Mesenchymal stem cell (in vitro differentiated cells and primary cell): Measurements from ENCODE around the gene BCAR1.
A peak's percentile ranks its signal among the peaks of the same experiment; 100 is the strongest.

Source experiments
- DNase-seq: peaks from one replicate; pipeline ENCODE4 v3.0.0-alpha.2; 2013
- H2AFZ ChIP-seq: one replicate; pipeline ENCODE4 v1.6.1; 2013; ENCODE audit warnings: low read depth, mild to moderate bottlenecking, control low read depth, inconsistent platforms, low read length, moderate library complexity
- H2AK5ac ChIP-seq: 2 replicates; pipeline ENCODE4 v1.6.1; 2013; ENCODE audit warnings: low read length, moderate library complexity, mild to moderate bottlenecking, inconsistent platforms; ENCODE audit not compliant: severe bottlenecking
- H2BK120ac ChIP-seq: one replicate; pipeline ENCODE4 v1.6.1; 2013; ENCODE audit warnings: low read depth, mild to moderate bottlenecking, inconsistent platforms, low read length, moderate library complexity
- H2BK12ac ChIP-seq, 2 experiments: one replicate each; pipeline ENCODE4 v1.6.1; 2013; ENCODE audit warnings: inconsistent platforms in 2 of 2, low read length in 2 of 2, mild to moderate bottlenecking in 2 of 2, moderate library complexity in 2 of 2, control low read depth in 1 of 2
- H2BK15ac ChIP-seq: one replicate; pipeline ENCODE4 v1.6.1; 2013; ENCODE audit warnings: mild to moderate bottlenecking, low read depth, inconsistent platforms; ENCODE audit not compliant: poor library complexity, severe bottlenecking
- H2BK5ac ChIP-seq: 2 replicates; pipeline ENCODE4 v1.6.1; 2013; ENCODE audit warnings: low read depth, mild to moderate bottlenecking, low read length, control low read depth, inconsistent platforms; ENCODE audit not compliant: poor library complexity, severe bottlenecking
- H3K14ac ChIP-seq, 2 experiments: one replicate each; pipeline ENCODE4 v1.6.1; 2013; ENCODE audit warnings: inconsistent platforms in 2 of 2, low read length in 2 of 2, control low read depth in 1 of 2, mild to moderate bottlenecking in 1 of 2, moderate library complexity in 1 of 2
- H3K18ac ChIP-seq, 2 experiments: one replicate each; pipeline ENCODE4 v1.6.1; 2013; ENCODE audit warnings: inconsistent platforms in 2 of 2, low read length in 2 of 2, control low read depth in 1 of 2, low read depth in 1 of 2, mild to moderate bottlenecking in 1 of 2
- H3K23ac ChIP-seq, 2 experiments: one replicate each; pipeline ENCODE4 v1.6.1; 2013; ENCODE audit warnings: inconsistent platforms in 2 of 2, low read length in 2 of 2, mild to moderate bottlenecking in 2 of 2, moderate library complexity in 2 of 2, control low read depth in 1 of 2
- H3K27ac ChIP-seq: 2 replicates; pipeline ENCODE4 v1.5.1; 2013; ENCODE audit warnings: mild to moderate bottlenecking, moderate library complexity, low read length, control low read depth, inconsistent platforms; ENCODE audit not compliant: poor library complexity, severe bottlenecking
- H3K27me3 ChIP-seq, 2 experiments: 2 replicates each; pipeline versions ENCODE4 v1.6.1 to v1.7.0; 2013; ENCODE audit warnings: low read length in 2 of 2, mild to moderate bottlenecking in 2 of 2, moderate library complexity in 2 of 2, control low read depth in 1 of 2, inconsistent platforms in 1 of 2; ENCODE audit not compliant: control insufficient read depth in 1 of 2, insufficient read depth in 1 of 2
- H3K36me3 ChIP-seq, 2 experiments: 2 replicates each; pipeline versions ENCODE4 v1.6.1 to v1.7.0; 2013; ENCODE audit warnings: low read length in 2 of 2, control low read depth in 1 of 2, inconsistent platforms in 1 of 2, low read depth in 1 of 2, mild to moderate bottlenecking in 1 of 2; ENCODE audit not compliant: insufficient read depth in 2 of 2, control insufficient read depth in 1 of 2
- H3K4ac ChIP-seq, 2 experiments: one replicate each; pipeline ENCODE4 v1.6.1; 2013; ENCODE audit warnings: inconsistent platforms in 2 of 2, low read length in 2 of 2, mild to moderate bottlenecking in 2 of 2, moderate library complexity in 2 of 2, control low read depth in 1 of 2, low read depth in 1 of 2
- H3K4me1 ChIP-seq: 2 replicates; pipeline ENCODE4 v1.6.1; 2013; ENCODE audit warnings: low read depth, low read length, control low read depth; ENCODE audit not compliant: control insufficient read depth, insufficient read depth
- H3K4me2 ChIP-seq: 2 replicates; pipeline ENCODE4 v1.6.1; 2013; ENCODE audit warnings: low read length, mild to moderate bottlenecking, inconsistent platforms; ENCODE audit not compliant: poor library complexity, severe bottlenecking
- H3K4me3 ChIP-seq, 2 experiments: 2 replicates each; pipeline versions ENCODE4 v1.5.1 to v1.7.0; 2013; ENCODE audit warnings: low read length in 2 of 2, mild to moderate bottlenecking in 2 of 2, control low read depth in 1 of 2, low read depth in 1 of 2; ENCODE audit not compliant: insufficient read depth in 1 of 2
- H3K79me1 ChIP-seq: replicated peaks from 2 replicates; pipeline ENCODE4 v1.6.1; 2013; ENCODE audit warnings: mild to moderate bottlenecking, control low read depth, low read length, inconsistent platforms; ENCODE audit not compliant: poor library complexity, severe bottlenecking
- H3K9ac ChIP-seq: 2 replicates; pipeline ENCODE4 v1.7.0; 2013; ENCODE audit warnings: mild to moderate bottlenecking, low read length, moderate library complexity
- H3K9me3 ChIP-seq: 2 replicates; pipeline ENCODE4 v1.7.0; 2013; ENCODE audit warnings: mild to moderate bottlenecking, low read length; ENCODE audit not compliant: control insufficient read depth
- H4K8ac ChIP-seq: one replicate; pipeline ENCODE4 v1.6.1; 2013; ENCODE audit warnings: inconsistent platforms, mild to moderate bottlenecking, low read length, moderate library complexity
- H4K91ac ChIP-seq: one replicate; pipeline ENCODE4 v1.6.1; 2013; ENCODE audit warnings: mild to moderate bottlenecking, low read length, inconsistent platforms
- WGBS: methylation state at CpG from one replicate; pipeline ENCODE4 v1.1.7; 2013; ENCODE audit warnings: mixed read lengths; 5-methylcytosine and 5-hydroxymethylcytosine counted together

BCAR1 gene

DNA sequence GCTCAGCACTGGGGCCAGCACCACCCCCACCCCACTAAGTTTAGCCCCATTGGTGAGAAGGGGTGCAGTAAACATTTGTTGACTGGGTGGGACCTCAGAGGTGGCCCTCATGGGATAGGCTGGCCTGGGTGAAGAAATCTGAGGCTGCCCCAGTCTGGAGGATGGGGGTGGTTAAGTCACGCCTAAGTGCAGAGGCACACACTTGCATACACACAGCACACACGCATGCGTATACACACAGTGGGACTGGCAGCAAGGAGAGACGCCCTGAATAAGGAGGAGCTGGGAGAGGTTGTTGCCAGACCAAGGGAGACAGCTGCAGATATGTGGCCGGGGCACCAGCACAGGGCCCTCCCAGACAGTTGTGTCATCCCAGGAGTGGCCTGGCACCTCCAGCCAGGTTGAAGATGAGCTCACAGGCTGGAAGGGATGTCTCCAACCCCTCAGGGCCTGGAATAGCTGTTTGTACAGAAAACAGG, 3.0 kb upstream of the BCAR1 start:
- H3K23ac ChIP-seq: no peak overlapping the region
- H2BK12ac ChIP-seq: peak overlapping the region; percentile 45 to 95
- 4% methylated on average over 3 of the region's 5 CpGs for WGBS

DNA sequence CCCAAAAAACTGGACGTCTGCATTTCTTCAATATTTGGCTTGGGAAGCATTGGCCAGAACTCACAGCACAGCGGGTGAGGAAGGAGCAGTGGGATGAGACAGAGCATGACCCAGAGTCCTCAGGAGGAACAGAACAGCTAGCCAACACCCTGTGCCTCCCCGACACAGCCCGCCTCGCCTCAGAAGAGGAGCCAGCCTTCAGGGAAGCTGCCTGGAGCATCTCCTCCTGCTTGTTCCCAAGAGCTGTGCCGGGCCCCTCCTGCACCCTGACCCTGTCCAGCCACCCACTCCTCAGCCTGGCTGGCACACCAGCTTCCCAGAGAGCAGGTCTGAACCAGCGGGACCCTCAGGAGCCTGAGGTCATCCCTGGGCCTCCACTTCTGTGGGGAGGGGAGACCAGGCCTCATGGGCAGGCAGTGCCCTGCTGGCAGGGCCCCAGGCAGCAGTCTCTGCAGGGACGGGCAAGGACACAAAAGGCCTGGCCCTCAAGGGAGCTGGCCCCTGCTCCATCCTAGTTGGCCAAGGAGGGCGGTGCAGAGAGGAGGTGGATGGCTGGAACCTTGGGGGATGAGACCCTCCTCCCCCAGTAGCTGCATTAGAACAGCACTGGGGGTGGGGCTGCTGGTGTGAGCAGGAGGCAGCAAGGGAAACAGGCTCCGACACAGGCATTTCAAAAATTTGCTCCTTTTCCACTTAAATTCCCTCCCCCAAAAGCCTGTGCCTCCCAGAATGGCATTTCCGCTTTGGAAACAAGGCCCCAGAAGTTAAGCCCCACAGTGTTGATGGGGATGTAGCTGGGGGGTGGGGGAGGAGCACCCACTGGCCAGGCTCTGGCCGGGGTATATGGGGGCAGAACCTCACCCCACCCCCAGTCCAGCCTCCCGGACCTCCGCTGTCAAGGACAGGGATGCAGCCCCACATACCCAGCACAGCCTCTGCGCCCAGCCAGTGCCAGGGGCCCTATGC, 1.8 kb upstream of the BCAR1 start:
- Histone ChIP-seq H3K27me3 (no peaks in the 10 kb centered on the region), H2BK15ac (peak overlapping the region; percentile 95), H3K4me3 (peak overlapping the region; percentile 34 to 56), H3K27ac (peak overlapping the region; percentile 98), H2AK5ac (peak overlapping the region; percentile 100), H4K8ac (peak overlapping the region; percentile 100), H3K23ac (peak overlapping the region; percentile 25 to 92), H4K91ac (peak overlapping the region; percentile 100), H3K14ac (peak overlapping the region; percentile 9 to 75), H2BK5ac (peak overlapping the region; percentile 92), H2BK12ac (peak overlapping the region; percentile 98 to 100), H3K79me1 (no peaks in the 10 kb centered on the region), H3K9ac (peak overlapping the region; percentile 75), H3K4ac (peak overlapping the region; percentile 96 to 100), H3K4me2 (peak overlapping the region; percentile 66), H3K9me3 (no peaks in the 10 kb centered on the region), H3K18ac (peak overlapping the region; percentile 99), H2BK120ac (peak overlapping the region; percentile 98), H3K4me1 (peaks cover 79% of the 10 kb centered on the region), H2AFZ (no peak overlapping the region), H3K36me3 (peaks cover 0 to 40% of the 10 kb centered on the region in 2 experiments)
- DNase-seq: peak; percentile 87
- WGBS: 6% methylated on average over 13 of the region's 15 CpGs

More for the DNA sequence above, 3.0 kb upstream of the BCAR1 start:
- Histone ChIP-seq H2BK15ac (no peak overlapping the region), H3K18ac (peak overlapping the region; percentile 83 to 87), H2BK5ac (no peak overlapping the region), H3K4me1 (peaks cover 76% of the 10 kb centered on the region), H3K4ac (peak overlapping the region in 1 of 2 experiments; percentile 62), H4K8ac (peak overlapping the region; percentile 74), H4K91ac (peak overlapping the region; percentile 96), H2AK5ac (peak overlapping the region; percentile 93), H3K9ac (no peak overlapping the region), H3K9me3 (no peaks in the 10 kb centered on the region), H3K27ac (peak overlapping the region; percentile 98), H3K27me3 (no peaks in the 10 kb centered on the region), H3K4me2 (peak overlapping the region; percentile 19), H3K14ac (no peak overlapping the region), H2BK120ac (peak overlapping the region; percentile 69), H3K4me3 (no peak overlapping the region), H2AFZ (no peak overlapping the region), H3K36me3 (peaks cover 0 to 29% of the 10 kb centered on the region in 2 experiments), H3K79me1 (no peaks in the 10 kb centered on the region)
- peak; percentile 99 for DNase-seq

DNA sequence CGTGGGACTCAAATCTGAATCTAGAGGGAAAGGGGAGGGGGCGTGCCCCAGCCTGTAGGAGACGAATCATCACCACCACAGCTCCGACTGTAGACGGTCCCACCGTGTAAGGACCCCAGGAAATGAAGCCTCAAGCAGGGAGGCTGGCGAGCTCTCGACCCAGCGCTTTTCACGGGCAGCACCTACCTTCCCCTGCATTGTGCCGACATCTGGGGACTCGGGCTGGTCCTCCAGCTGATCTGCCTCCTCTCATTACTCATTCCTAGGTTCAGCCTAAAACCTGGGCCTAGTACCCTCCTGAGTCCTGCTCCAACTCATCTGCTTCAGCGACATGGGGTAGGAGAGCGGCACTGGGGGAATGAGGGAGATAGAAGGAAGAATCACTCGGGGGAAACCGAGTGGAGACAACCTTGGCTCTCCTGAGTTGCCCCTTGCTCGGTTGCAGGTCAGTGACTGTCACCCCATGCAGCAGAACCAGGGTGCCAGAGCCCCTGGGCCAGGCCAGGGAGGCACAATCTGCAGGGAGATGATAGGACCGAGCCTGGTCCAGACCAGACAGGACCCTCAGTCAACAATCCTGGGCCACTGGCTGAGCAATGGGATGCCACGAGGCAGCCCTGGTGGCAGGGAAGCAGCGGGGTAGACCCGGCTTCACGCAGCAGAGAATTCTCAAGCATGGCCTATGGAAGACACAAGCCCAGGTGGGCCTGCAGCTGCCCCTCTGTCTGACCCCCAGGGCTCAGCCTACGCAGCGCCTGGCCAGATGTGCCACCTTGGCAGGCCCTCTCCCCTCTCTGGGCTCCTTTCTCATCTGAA, 833 bp upstream of the BCAR1 start:
- Histone ChIP-seq H3K4me3 (peak overlapping the region in 1 of 2 experiments; percentile 56), H3K14ac (peak overlapping the region; percentile 28 to 84), H4K8ac (peak overlapping the region; percentile 100), H3K9ac (peak overlapping the region; percentile 75), H3K4me1 (peaks cover 79% of the 10 kb centered on the region), H2BK15ac (peak overlapping the region; percentile 99), H3K4me2 (peak overlapping the region; percentile 65), H2BK5ac (peak overlapping the region; percentile 92), H2BK120ac (peak overlapping the region; percentile 98), H3K23ac (peak overlapping the region; percentile 23 to 91), H3K27me3 (no peaks in the 10 kb centered on the region), H2AFZ (no peak overlapping the region), H3K27ac (peak overlapping the region; percentile 98), H3K79me1 (no peaks in the 10 kb centered on the region), H4K91ac (peak overlapping the region; percentile 100), H3K36me3 (peaks cover 0 to 41% of the 10 kb centered on the region in 2 experiments), H2AK5ac (peak overlapping the region; percentile 100), H3K9me3 (no peaks in the 10 kb centered on the region), H2BK12ac (peak overlapping the region; percentile 96 to 98), H3K4ac (peak overlapping the region; percentile 96 to 100), H3K18ac (peak overlapping the region; percentile 99)
- 44% methylated on average over 24 of the region's 24 CpGs for WGBS
- DNase-seq: no peak
